Osteocyte (in vitro differentiated cells): ENCODE measurements around the gene CYTH1. TPM values are rescaled to one million over a fixed set of nuclear protein-coding genes. Genes with fewer than 3 reads are reported as not detected.

Experiments used
- DNase-seq: peaks from one replicate; pipeline ENCODE4 v3.0.0; 2021; ENCODE audit warnings: mixed read lengths; ENCODE audit not compliant: unreplicated experiment; ENCODE audit errors: extremely low spot score
- H3K27ac Mint-ChIP-seq: one replicate; pipeline ENCODE4 v1.8.0; 2021; ENCODE audit warnings: mild to moderate bottlenecking, mixed read lengths; ENCODE audit not compliant: unreplicated experiment
- H3K27me3 Mint-ChIP-seq: one replicate; pipeline ENCODE4 v1.8.0; 2021; ENCODE audit warnings: mixed read lengths; ENCODE audit not compliant: unreplicated experiment
- H3K36me3 Mint-ChIP-seq: one replicate; pipeline ENCODE4 v1.8.0; 2021; ENCODE audit warnings: mixed read lengths; ENCODE audit not compliant: unreplicated experiment
- H3K4me1 Mint-ChIP-seq: one replicate; pipeline ENCODE4 v1.8.0; 2021; ENCODE audit warnings: mixed read lengths; ENCODE audit not compliant: unreplicated experiment
- H3K4me3 Mint-ChIP-seq: one replicate; pipeline ENCODE4 v1.8.0; 2021; ENCODE audit warnings: mild to moderate bottlenecking, moderate library complexity, mixed read lengths; ENCODE audit not compliant: unreplicated experiment
- H3K9me3 Mint-ChIP-seq: one replicate; pipeline ENCODE4 v1.8.0; 2021; ENCODE audit warnings: mixed read lengths; ENCODE audit not compliant: unreplicated experiment
- total RNA-seq: library from RNA; stranded (reverse); gene quantifications from 2 replicates; pipeline ENCODE4 v1.2.1, GENCODE V29; 2021
- TF ChIP-seq, protein P1 (sequence below): fragments of 200-600 bp; sonication (generic); IDR thresholded peaks from 2 replicates; pipeline ENCODE4 v1.5.0; 2021; ENCODE audit warnings: antibody characterized with exemption, mild to moderate bottlenecking, moderate library complexity

Gene CYTH1
- total RNA-seq, 1 donor from 2014 or later: 113 TPM

DNA sequence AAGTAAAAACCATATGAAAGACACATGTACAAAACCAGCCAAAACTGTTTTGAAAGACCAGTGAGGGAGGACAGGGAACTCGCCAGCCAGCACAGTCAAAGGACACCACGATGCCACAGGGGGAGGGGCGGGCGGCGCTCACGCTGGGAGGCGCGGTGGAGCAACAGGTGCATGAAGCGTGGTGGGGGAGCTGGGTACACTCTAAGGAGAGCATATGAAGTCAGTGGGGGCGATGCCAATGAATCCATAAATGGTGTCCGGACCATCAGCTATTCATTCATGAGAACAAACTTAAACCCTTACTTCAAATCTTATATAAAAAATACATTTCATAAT is 103.9 kb downstream of the CYTH1 start:
- Mint-ChIP-seq H3K4me3 (peak overlapping the region; percentile 61), H3K4me1 (peaks cover 83% of the 10 kb centered on the region), H3K27ac (peak overlapping the region; percentile 34), H3K9me3 (no peaks in the 10 kb centered on the region), H3K27me3 (no peaks in the 10 kb centered on the region), H3K36me3 (peaks cover 54% of the 10 kb centered on the region)
- no peak for DNase-seq
- TF ChIP-seq, protein P1, sequence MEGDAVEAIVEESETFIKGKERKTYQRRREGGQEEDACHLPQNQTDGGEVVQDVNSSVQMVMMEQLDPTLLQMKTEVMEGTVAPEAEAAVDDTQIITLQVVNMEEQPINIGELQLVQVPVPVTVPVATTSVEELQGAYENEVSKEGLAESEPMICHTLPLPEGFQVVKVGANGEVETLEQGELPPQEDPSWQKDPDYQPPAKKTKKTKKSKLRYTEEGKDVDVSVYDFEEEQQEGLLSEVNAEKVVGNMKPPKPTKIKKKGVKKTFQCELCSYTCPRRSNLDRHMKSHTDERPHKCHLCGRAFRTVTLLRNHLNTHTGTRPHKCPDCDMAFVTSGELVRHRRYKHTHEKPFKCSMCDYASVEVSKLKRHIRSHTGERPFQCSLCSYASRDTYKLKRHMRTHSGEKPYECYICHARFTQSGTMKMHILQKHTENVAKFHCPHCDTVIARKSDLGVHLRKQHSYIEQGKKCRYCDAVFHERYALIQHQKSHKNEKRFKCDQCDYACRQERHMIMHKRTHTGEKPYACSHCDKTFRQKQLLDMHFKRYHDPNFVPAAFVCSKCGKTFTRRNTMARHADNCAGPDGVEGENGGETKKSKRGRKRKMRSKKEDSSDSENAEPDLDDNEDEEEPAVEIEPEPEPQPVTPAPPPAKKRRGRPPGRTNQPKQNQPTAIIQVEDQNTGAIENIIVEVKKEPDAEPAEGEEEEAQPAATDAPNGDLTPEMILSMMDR: no peak

DNA sequence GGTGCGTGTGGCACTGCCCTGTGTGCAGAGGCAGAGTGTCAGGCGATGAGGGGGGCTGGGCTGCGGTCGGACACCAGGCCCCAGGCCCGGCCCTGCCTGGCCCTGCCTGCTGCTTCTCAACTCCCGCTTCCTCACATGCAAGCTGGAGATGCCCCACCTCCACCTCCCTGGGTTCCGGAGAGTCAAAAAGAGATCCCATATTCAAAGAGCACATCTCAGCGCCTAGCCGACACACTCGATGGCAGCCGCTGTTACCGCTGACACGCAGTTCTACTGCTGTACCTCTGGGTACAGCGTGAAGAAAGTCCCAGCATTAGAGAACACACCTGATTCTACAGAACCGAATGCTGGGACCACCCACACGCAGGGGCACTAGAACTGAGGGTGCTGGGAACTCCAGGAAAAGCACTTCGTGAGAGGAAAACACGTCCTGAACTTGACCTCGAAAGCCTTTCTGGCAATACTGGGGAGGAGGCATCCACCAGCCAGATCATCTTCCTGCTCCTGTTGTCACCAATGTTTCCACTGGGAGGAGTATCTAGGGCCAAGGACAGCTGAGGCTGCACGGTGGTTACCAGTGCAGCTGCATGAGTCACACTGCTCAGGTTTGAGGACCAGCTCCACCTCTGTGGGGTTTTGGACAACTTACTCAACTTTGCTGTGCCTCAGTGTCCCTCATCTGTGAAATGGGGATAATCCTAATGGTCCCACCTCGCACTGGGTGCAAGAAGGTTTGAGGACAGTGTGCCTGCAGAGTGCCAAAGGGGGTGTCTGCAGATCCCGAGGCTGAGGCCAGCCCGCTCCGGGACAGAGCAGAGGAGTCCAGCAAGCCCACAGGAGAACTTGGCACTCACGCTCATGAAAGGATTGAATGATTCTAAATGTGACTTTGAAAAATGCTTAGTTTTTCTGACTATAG is 104.5 kb downstream of the CYTH1 start:
- Mint-ChIP-seq H3K9me3 (no peaks in the 10 kb centered on the region), H3K4me3 (peak overlapping the region; percentile 61), H3K4me1 (peaks cover 83% of the 10 kb centered on the region), H3K27ac (peak overlapping the region; percentile 34), H3K27me3 (no peaks in the 10 kb centered on the region), H3K36me3 (peaks cover 55% of the 10 kb centered on the region)
- TF ChIP-seq, protein P1: no peak
- DNase-seq: no peak

DNA sequence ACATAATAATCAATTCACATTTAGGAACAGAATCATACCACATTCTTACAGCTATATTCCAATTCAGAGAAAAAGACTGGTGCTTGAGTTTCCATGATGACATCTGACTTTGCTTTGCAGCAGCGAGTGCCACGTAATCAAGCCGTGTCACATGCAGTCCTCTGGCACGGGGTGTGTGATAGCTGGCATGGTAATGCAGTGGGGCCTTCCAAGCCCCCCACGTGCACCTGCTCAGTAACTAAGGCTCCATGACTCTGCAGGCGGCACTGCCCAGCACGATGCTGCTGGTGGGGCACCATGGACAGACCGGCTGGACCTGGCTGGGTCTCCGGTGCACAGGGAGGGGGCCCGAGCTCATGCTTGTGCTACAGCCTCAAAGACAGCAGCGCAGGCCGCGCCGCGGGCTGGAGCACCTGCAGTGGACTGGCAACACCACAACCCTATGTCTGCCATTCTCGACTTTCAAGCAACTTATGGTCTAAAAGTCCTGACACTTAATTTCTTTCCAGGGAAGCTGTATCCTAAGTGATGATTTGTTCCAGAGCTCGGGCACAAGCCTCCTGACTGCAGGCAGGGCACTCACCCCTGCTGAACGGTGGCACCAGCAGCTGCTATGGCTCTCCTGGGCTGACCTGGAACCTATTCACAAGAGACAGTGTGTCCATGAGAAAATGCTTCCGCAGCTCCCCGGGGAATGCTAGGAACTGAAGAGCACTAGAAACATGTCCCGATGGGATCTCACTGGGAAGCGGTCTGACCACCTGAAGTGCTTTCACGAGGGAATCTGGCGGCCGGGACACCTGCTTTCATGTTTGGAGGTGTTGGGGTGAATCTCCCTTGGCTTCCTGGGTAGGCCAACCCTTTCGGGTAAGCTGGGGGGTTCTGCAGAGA is 105.4 kb downstream of the CYTH1 start:
- no peak for DNase-seq
- Mint-ChIP-seq H3K9me3 (no peaks in the 10 kb centered on the region), H3K4me1 (peaks cover 80% of the 10 kb centered on the region), H3K36me3 (peaks cover 58% of the 10 kb centered on the region), H3K4me3 (no peak overlapping the region), H3K27me3 (no peaks in the 10 kb centered on the region), H3K27ac (peak overlapping the region; percentile 44)
- TF ChIP-seq, protein P1: no peak

DNA sequence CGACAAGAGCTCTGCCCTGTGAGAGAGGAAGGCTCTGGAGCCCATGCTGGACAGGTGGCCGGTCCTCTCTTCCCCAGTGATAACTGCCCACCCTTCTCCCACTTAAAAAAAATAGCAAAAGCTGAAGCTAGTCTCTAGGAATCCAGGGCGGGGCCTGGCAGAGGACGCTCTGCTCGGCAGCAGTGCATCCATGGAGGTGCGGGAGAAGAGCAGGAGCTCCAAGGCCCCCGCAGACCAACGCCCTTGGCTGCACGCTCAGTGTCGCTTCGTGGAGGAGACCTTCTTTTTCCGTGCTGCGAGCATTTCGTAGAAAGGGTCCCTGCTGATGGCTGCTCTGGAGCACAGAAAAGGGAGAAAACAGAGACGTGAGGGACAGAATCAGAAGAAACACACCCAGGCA is 106.2 kb downstream of the CYTH1 start:
- TF ChIP-seq, protein P1: no peak
- H3K4me3 Mint-ChIP-seq: no peak overlapping the region
- no peak for DNase-seq
- no peaks in the 10 kb centered on the region for H3K27me3 Mint-ChIP-seq
- H3K36me3 Mint-ChIP-seq: peaks cover 58% of the 10 kb centered on the region
- no peaks in the 10 kb centered on the region for H3K9me3 Mint-ChIP-seq
- peaks cover 72% of the 10 kb centered on the region for H3K4me1 Mint-ChIP-seq
- H3K27ac Mint-ChIP-seq: peak overlapping the region; percentile 59

DNA sequence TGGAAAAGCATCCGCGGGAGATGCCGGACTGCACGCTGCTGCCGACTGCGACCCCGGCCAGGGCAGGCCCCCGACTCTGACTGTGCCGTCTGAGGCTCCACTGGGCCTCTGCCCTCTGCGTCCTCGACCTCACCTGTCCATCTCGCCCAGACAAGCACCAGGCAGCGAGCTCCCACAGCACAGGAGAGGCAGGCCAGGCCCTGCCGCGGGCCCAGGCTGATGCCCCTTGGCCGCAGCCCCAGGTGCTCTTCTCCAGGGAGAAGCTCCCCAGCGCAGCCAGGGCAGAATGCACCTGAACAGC is 106.8 kb downstream of the CYTH1 start:
- no peak for DNase-seq
- H3K4me1 Mint-ChIP-seq: peaks cover 67% of the 10 kb centered on the region
- H3K27ac Mint-ChIP-seq: peak overlapping the region; percentile 59
- H3K27me3 Mint-ChIP-seq: no peaks in the 10 kb centered on the region
- H3K9me3 Mint-ChIP-seq: no peaks in the 10 kb centered on the region
- peaks cover 63% of the 10 kb centered on the region for H3K36me3 Mint-ChIP-seq
- TF ChIP-seq, protein P1: no peak
- H3K4me3 Mint-ChIP-seq: no peak overlapping the region
